Suppressor macrophage (primary cell): ENCODE results near the gene ZNF839.

Experiments
- DNase-seq, 4 experiments: peaks; one replicate each; pipeline ENCODE4 v3.0.0-alpha.2; 2020 to 2022

Gene ZNF839

GRCh38 chr14:102387086-102387485, 67.5 kb downstream of the ZNF839 start:
- no peak for DNase-seq

DNA sequence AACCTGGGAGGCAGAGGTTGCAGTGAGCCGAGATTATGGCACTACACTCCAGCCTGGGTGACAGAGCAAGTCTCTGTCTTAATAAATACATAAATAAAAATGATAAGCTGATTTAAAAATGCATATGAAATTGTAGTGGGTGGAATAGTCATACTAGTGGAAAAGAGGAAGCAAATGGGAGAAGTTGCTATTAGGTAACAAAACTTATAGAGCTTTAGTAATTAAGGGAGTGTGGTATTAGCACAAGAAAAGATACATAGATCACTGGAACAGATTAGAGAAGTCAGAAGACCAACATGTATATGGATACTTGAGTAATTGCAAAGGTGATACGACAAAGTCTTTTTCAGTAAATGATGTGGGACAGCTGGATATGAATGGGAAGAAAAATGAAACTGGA, 69.7 kb downstream of the ZNF839 start:
- peak in 2 of 4 experiments; percentile 65 to 79 for DNase-seq

- DNase-seq, result peak in 2 of 4 experiments; percentile 23 to 25
Measured at GRCh38 chr14:102390064-102390855, 70.7 kb downstream of the ZNF839 start.
